GM18505 (cell line): ENCODE data around the gene SMG5.
A peak's percentile ranks its signal among the peaks of the same experiment; 100 is the strongest.
"Not testable (repeated sequence)": the region's sequence is repeated elsewhere in the genome, so short reads cannot be mapped to it uniquely, and the experiment has no call there.

Source experiments
- ATAC-seq: cut with Tn5 transposase; IDR thresholded peaks from one replicate; pipeline ENCODE4 v1.9.1; 2021; ENCODE audit not compliant: unreplicated experiment
- POLR2A ChIP-seq: IDR thresholded peaks from 4 replicates; pipeline ENCODE4 v1.6.1; 2011; ENCODE audit warnings: borderline replicate concordance; ENCODE audit not compliant: insufficient read depth, insufficient read length; ENCODE audit errors: extremely low read depth

Gene SMG5

DNA sequence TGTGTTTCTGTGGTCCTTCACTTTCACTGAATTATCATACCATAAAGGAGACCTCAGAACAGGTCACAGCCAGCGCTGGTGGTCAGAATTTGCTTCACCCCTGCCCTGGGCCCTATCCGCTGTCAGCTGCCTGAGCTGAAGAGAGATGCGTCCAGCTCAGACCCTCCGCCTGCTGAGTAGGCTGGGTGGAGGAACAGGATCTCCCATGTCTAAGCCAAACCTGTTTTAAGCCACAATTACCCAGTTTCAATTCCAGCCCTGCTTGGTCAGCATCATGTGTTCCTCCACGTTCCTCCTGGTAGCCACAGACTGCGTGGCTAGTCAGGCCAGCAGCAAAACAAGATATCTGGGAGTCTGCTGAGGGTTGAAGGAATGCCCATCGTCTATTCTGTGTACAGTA is 54.1 kb downstream of the SMG5 start:
- TF ChIP-seq POLR2A: no peak
- ATAC-seq: no peak

DNA sequence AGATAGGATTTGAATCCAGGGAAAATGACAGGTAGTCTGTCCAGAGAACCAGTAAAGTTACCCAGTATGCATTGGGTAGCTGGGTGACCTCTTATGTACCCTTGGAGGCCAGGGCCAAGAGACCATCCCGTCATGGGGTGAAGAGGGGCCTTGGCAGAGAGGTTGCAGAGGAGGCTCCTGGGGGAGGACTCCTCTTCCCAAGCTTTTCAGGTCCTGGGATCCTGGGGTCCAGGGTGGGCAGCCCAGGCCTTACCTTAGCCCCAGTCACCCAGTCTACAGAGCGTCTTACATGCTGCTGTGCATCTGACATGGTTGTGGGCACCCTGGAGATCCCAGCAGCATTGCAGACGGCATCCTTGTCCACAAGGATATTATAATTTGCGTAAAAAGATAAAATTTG is 55.8 kb downstream of the SMG5 start:
- no peak for TF ChIP-seq POLR2A
- no peak for ATAC-seq

GRCh38 chr1:156226116-156226538 is 56.5 kb downstream of the SMG5 start:
- peak; percentile 20 for TF ChIP-seq POLR2A
- ATAC-seq: peak; percentile 53

- no peak for TF ChIP-seq POLR2A
- peak; percentile 8 for ATAC-seq
These were observed 57.0 kb downstream of the SMG5 start for GRCh38 chr1:156225677-156226014.

- no peak for ATAC-seq
- no peak for TF ChIP-seq POLR2A
These were observed 60.5 kb downstream of the SMG5 start for GRCh38 chr1:156221986-156222692.

GRCh38 chr1:156220226-156220625 is 62.4 kb downstream of the SMG5 start:
- TF ChIP-seq POLR2A: no peak
- ATAC-seq: no peak

GRCh38 chr1:156217871-156218270 is 64.8 kb downstream of the SMG5 start:
- no peak for ATAC-seq
- TF ChIP-seq POLR2A: no peak

DNA sequence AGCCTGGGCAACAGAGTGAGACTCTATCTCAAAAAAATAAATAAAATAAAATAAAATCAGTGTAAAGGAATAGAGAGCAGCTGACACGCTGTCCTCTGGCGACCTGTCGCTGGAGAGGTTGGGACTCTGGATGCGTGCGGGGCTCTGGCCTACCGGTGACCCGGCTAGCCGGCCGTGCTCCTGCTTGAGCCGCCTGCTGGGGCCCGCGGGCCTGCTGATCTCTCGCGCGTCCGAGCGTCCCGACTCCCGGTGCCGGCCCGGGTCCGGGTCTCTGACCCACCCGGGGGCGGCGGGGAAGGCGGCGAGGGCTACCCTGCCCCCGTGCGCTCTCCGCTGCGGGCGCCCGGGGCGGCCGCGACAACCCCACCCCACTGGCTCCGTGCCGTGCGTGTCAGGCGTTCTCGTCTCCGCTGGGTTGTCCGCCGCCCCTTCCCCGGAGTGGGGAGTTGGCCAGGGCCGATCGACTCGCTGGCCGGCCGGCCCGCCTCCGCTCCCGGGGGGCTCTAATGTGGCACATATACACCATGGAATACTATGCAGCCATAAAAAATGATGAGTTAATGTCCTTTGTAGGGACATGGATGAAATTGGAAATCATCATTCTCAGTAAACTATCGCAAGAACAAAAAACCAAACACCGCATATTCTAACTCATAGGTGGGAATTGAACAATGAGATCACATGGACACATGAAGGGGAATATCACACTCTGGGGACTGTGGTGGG is 66.1 kb downstream of the SMG5 start:
- not testable (repeated sequence) for ATAC-seq

DNA sequence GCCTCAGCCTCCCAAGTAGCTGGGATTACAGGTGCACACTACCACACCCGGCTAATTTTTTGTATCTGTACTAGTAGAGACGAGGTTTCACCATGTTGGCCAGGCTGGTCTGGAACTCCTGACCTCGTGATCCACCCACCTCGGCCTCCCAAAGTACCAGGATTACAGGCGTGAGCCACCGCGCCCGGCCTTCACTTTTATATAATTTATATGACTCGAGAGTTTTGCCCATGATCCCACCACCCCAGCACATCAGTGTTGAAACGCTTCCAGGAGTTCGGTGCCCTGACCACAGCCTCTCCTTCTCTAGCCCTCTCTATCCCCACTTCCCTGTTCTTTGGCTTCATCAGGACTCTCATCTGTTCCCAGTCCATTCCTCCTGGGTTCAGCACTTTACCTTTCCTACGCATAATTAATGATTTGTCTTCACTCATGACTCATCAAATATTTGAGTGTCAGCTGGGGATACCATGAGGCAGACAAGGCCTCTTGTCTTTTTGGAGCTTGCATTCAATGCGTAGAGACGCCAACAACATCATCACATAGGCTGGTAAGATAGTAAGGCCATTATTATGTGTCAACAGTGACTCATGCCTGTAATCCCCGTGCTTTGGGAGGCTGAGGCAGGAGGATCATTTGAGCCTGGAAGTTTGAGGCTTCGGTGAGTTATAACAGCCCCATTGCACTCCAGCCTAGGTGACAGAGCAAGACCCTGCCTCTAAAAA is 68.4 kb downstream of the SMG5 start:
- no peak for TF ChIP-seq POLR2A
- ATAC-seq: no peak

DNA sequence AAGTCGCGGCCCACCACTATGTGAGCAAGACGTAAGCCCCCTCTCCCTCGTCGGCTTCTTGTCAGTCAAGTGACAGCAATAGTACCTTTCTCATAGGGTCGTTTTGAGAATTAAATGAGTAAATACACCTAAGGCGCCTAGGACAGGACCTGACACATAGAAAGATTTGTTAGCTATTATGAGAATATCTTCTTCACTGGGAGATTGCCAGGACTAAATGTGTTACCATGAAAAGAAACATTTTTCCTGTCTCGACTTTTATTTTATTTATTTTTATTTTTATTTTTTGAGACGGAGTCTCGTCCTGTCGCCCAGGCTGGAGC is 69.0 kb downstream of the SMG5 start:
- no peak for ATAC-seq
- no peak for TF ChIP-seq POLR2A

GRCh38 chr1:156212833-156213643 is 69.6 kb downstream of the SMG5 start, which contains the start of gene PMF1:
Gene PMF1 (plus strand): TSS chr1:156213007. CDS start chr1:156213016, 9 bp downstream.
- peak; percentile 81 for TF ChIP-seq POLR2A
- ATAC-seq: peak; percentile 80

- TF ChIP-seq POLR2A: no peak
- ATAC-seq: no peak
These were observed 70.5 kb downstream of the SMG5 start for GRCh38 chr1:156212130-156212529.

- no peak for TF ChIP-seq POLR2A
- ATAC-seq: no peak
These were observed 71.4 kb downstream of the SMG5 start for GRCh38 chr1:156211243-156211642.
